Glutamatergic neuron (in vitro differentiated cells): ENCODE measurements around the gene PARP3. TPM values are rescaled to one million over a fixed set of nuclear protein-coding genes. Genes with fewer than 3 reads are reported as not detected.
"Not testable (repeated sequence)": the region's sequence is repeated elsewhere in the genome, so short reads cannot be mapped to it uniquely, and the experiment has no call there.

Experiments
- DNase-seq: peaks from one replicate; pipeline ENCODE4 v3.0.0; 2022
- H3K27ac Mint-ChIP-seq: one replicate; pipeline ENCODE4 v1.8.0; 2020; ENCODE audit warnings: mild to moderate bottlenecking, mixed read lengths, inconsistent platforms; ENCODE audit not compliant: unreplicated experiment
- H3K27me3 Mint-ChIP-seq: one replicate; pipeline ENCODE4 v1.8.0; 2020; ENCODE audit warnings: mild to moderate bottlenecking, moderate library complexity, mixed read lengths, inconsistent platforms; ENCODE audit not compliant: unreplicated experiment
- H3K36me3 Mint-ChIP-seq: one replicate; pipeline ENCODE4 v1.8.0; 2020; ENCODE audit warnings: mild to moderate bottlenecking, mixed read lengths, inconsistent platforms; ENCODE audit not compliant: unreplicated experiment
- H3K4me1 Mint-ChIP-seq: one replicate; pipeline ENCODE4 v1.8.0; 2020; ENCODE audit warnings: mild to moderate bottlenecking, low read depth, mixed read lengths, inconsistent platforms; ENCODE audit not compliant: unreplicated experiment
- H3K4me3 Mint-ChIP-seq: one replicate; pipeline ENCODE4 v1.8.0; 2020; ENCODE audit warnings: mild to moderate bottlenecking, mixed read lengths, inconsistent platforms; ENCODE audit not compliant: unreplicated experiment
- H3K9me3 Mint-ChIP-seq: one replicate; pipeline ENCODE4 v1.8.0; 2020; ENCODE audit warnings: mild to moderate bottlenecking, moderate library complexity, mixed read lengths, inconsistent platforms; ENCODE audit not compliant: unreplicated experiment
- CTCF ChIP-seq: fragments of 200-600 bp; sonication (generic); IDR thresholded peaks from one replicate; pipeline ENCODE4 v1.5.0; 2021; ENCODE audit not compliant: partially characterized antibody, unreplicated experiment
- long read RNA-seq: library from polyadenylated mRNA; unstranded; transcript quantifications from one replicate; pipeline ENCODE4 v2.0.0, GENCODE V29; 2020; ENCODE audit not compliant: unreplicated experiment
- total RNA-seq: library from RNA; stranded (reverse); fragmentation: NEBNext Ultra II Directional; extraction: Animal tissue kit (Norgen Biotek cat#: 25700); gene quantifications from one replicate; pipeline ENCODE4 v1.2.1, GENCODE V29; 2021; ENCODE audit not compliant: unreplicated experiment

Gene PARP3
- 3.8 TPM for total RNA-seq
- long read RNA-seq, partial matches to known transcripts: 1 of 1 reads
- long read RNA-seq, other reads (novel, unspliced or antisense): 0 of 1 reads

- DNase-seq: peak; percentile 100
- peak within 1 kb of the TSS; percentile 89 for H3K4me3 Mint-ChIP-seq
Measured at GRCh38 chr3:51941798-51942602, at the start of gene PARP3, which contains the start of gene RRP9. PARP3 (plus strand) TSS chr3:51942363; CDS start chr3:51943356, 993 bp downstream. RRP9 (minus strand) TSS chr3:51941904; CDS start chr3:51941867, 37 bp downstream.

GRCh38 chr3:51894391-51894790, 47.8 kb upstream of the PARP3 start:
- H3K4me3 Mint-ChIP-seq: no peak overlapping the region
- no peaks in the 10 kb centered on the region for H3K4me1 Mint-ChIP-seq
- peaks cover 11% of the 10 kb centered on the region for H3K36me3 Mint-ChIP-seq
- H3K27ac Mint-ChIP-seq: no peak overlapping the region
- no peak for TF ChIP-seq CTCF
- DNase-seq: no peak
- peaks cover 4% of the 10 kb centered on the region for H3K9me3 Mint-ChIP-seq
- peaks cover 2% of the 10 kb centered on the region for H3K27me3 Mint-ChIP-seq

More at GRCh38 chr3:51941798-51942602, at the start of gene PARP3, which contains the start of gene RRP9:
- Mint-ChIP-seq H3K36me3 (no peaks in the 10 kb centered on the region), H3K4me1 (peaks cover 6% of the 10 kb centered on the region), H3K27me3 (peaks cover 14% of the 10 kb centered on the region), H3K27ac (peak within 1 kb of the TSS; percentile 53), H3K9me3 (peaks cover 7% of the 10 kb centered on the region)
- TF ChIP-seq CTCF: peak; percentile 100

GRCh38 chr3:51894939-51895338, 47.2 kb upstream of the PARP3 start:
- no peak overlapping the region for H3K4me3 Mint-ChIP-seq
- peaks cover 11% of the 10 kb centered on the region for H3K36me3 Mint-ChIP-seq
- DNase-seq: no peak
- H3K4me1 Mint-ChIP-seq: no peaks in the 10 kb centered on the region
- no peak for TF ChIP-seq CTCF
- H3K27me3 Mint-ChIP-seq: peaks cover 2% of the 10 kb centered on the region
- H3K9me3 Mint-ChIP-seq: peaks cover 4% of the 10 kb centered on the region
- no peak overlapping the region for H3K27ac Mint-ChIP-seq

- peaks cover 4% of the 10 kb centered on the region for H3K9me3 Mint-ChIP-seq
- H3K36me3 Mint-ChIP-seq: peaks cover 11% of the 10 kb centered on the region
- no peak overlapping the region for H3K27ac Mint-ChIP-seq
- no peak for DNase-seq
- TF ChIP-seq CTCF: no peak
- no peaks in the 10 kb centered on the region for H3K4me1 Mint-ChIP-seq
- no peak overlapping the region for H3K4me3 Mint-ChIP-seq
- H3K27me3 Mint-ChIP-seq: peaks cover 2% of the 10 kb centered on the region
Measured at GRCh38 chr3:51896607-51897305, 45.4 kb upstream of the PARP3 start.

GRCh38 chr3:51897391-51897790, 44.8 kb upstream of the PARP3 start:
- Mint-ChIP-seq H3K4me1 (no peaks in the 10 kb centered on the region), H3K27me3 (peaks cover under 1% of the 10 kb centered on the region), H3K9me3 (peaks cover 4% of the 10 kb centered on the region), H3K27ac (no peak overlapping the region), H3K4me3 (no peak overlapping the region), H3K36me3 (peaks cover 11% of the 10 kb centered on the region)
- no peak for DNase-seq
- no peak for TF ChIP-seq CTCF

- H3K9me3 Mint-ChIP-seq, H3K27me3 Mint-ChIP-seq, H3K4me3 Mint-ChIP-seq, H3K4me1 Mint-ChIP-seq, H3K27ac Mint-ChIP-seq, DNase-seq: not testable (repeated sequence)
- peaks cover 11% of the 10 kb centered on the region for H3K36me3 Mint-ChIP-seq
Measured at GRCh38 chr3:51900043-51900442, 42.1 kb upstream of the PARP3 start.

- H3K9me3 Mint-ChIP-seq, H3K4me1 Mint-ChIP-seq, H3K36me3 Mint-ChIP-seq: not testable (repeated sequence)
Measured at GRCh38 chr3:51902361-51902760, 39.8 kb upstream of the PARP3 start.

More at GRCh38 chr3:51902361-51902760, 39.8 kb upstream of the PARP3 start:
- not testable (repeated sequence) for DNase-seq, H3K27me3 Mint-ChIP-seq, H3K27ac Mint-ChIP-seq, H3K4me3 Mint-ChIP-seq
